Heart left ventricle (tissue), 13 donors: ENCODE results near the gene AP1S2.

ENCODE experiments used
- CTCF ChIP-seq, 12 donors: fragments of 200-600 bp; sonication (generic) in 4 of 12; IDR thresholded peaks; one replicate each; pipeline versions ENCODE4 v1.5.0 to v1.8.0; 2018 to 2022; ENCODE audit warnings: antibody characterized with exemption in 12 of 12, mild to moderate bottlenecking in 5 of 12
- POLR2A ChIP-seq, 2 donors: fragments of 450-650 bp; IDR thresholded peaks; one replicate each; pipeline ENCODE4 v1.6.1; 2017; ENCODE audit warnings: antibody characterized with exemption in 2 of 2, mild to moderate bottlenecking in 2 of 2, moderate library complexity in 2 of 2
- donor health status: ischemic (EF 13 %, LVEDD 7.1; RV severe dilation, severe dysfunction).
- donor health status: DM: no; HTN: yes; CAD: no.
- donor health status: DM: no; HTN: no; CAD: no.
- donor health status: ischemic (EF 25% LVEDD 6.9; RV normal size, moderate dysfunction).
- donor health status: ischemic (EF 25% LVEDD 5.7; RV mildly dilated, moderate dysfunction).
- donor health status: ischemic (EF 35%, LVEDD 5.7; RV mildly dilated, moderate dysfunction).
- donor health status: nonischemic (EF 11% LVEDD 7.7; RV severe dilation, severe dysfunction).
- donor health status: DM: yes; HTN: yes; CAD: no.
- donor health status: PGD.
- donor health status: ischemic (EF 29% LVEDD 5.4; RV normal size, mild dysfunction).
- donor health status: nonischemic (EF 23%, LVEDD 6.1; RV moderate dilation, normal function).

GRCh38 chrX:15888062-15888461, 33.4 kb upstream of the AP1S2 start:
- TF ChIP-seq POLR2A (IDR thresholded peaks at IDR 0.05) (no peak), CTCF (IDR thresholded peaks at IDR 0.05) (no peak)
